ENCODE measurements around the gene WDR70. TPM values are rescaled to one million over a fixed set of nuclear protein-coding genes. Genes with fewer than 3 reads are reported as not detected.

Gene WDR70
- total and polyA plus RNA-seq, 4 donors: 11.0 to 57.8 (median 26.2) TPM

- Histone ChIP-seq H3K27me3 (ENCODE audit: control insufficient read depth in 3 of 3, insufficient read depth in 3 of 3, low read length in 2 of 3) (no peaks in the 10 kb centered on the region), H3K9me3 (ENCODE audit: control insufficient read depth in 4 of 4, insufficient read depth in 3 of 4, low read length in 3 of 4) (no peaks in the 10 kb centered on the region), H3K4me3 (no peak overlapping the region), H3K36me3 (ENCODE audit: control insufficient read depth in 4 of 4, insufficient read depth in 4 of 4, low read length in 4 of 4) (peaks cover 0 to 6% (median 0%) of the 10 kb centered on the region in 4 donors), H3K9ac (ENCODE audit: insufficient read depth in 1 of 2, low read length in 2 of 2) (no peak overlapping the region), H3K4me1 (ENCODE audit: control insufficient read depth in 5 of 5, insufficient read depth in 5 of 5, low read length in 5 of 5) (no peaks in the 10 kb centered on the region), H3K27ac (ENCODE audit: low read depth in 1 of 2, low read length in 1 of 2) (no peak overlapping the region)
- TF ChIP-seq, protein P1, sequence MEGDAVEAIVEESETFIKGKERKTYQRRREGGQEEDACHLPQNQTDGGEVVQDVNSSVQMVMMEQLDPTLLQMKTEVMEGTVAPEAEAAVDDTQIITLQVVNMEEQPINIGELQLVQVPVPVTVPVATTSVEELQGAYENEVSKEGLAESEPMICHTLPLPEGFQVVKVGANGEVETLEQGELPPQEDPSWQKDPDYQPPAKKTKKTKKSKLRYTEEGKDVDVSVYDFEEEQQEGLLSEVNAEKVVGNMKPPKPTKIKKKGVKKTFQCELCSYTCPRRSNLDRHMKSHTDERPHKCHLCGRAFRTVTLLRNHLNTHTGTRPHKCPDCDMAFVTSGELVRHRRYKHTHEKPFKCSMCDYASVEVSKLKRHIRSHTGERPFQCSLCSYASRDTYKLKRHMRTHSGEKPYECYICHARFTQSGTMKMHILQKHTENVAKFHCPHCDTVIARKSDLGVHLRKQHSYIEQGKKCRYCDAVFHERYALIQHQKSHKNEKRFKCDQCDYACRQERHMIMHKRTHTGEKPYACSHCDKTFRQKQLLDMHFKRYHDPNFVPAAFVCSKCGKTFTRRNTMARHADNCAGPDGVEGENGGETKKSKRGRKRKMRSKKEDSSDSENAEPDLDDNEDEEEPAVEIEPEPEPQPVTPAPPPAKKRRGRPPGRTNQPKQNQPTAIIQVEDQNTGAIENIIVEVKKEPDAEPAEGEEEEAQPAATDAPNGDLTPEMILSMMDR (IDR thresholded peaks at IDR 0.05; ENCODE audit: control extremely low read depth, extremely low read depth): no peak
- no peak for ATAC-seq (ENCODE audit: insufficient read depth, low FRiP score)
- 88 to 92% methylated on average over 3 of the region's 3 CpGs for WGBS, 2 donors
- DNase-seq: no peak
Observed at GRCh38 chr5:37751227-37751626, 372.1 kb downstream of the WDR70 start.

DNA sequence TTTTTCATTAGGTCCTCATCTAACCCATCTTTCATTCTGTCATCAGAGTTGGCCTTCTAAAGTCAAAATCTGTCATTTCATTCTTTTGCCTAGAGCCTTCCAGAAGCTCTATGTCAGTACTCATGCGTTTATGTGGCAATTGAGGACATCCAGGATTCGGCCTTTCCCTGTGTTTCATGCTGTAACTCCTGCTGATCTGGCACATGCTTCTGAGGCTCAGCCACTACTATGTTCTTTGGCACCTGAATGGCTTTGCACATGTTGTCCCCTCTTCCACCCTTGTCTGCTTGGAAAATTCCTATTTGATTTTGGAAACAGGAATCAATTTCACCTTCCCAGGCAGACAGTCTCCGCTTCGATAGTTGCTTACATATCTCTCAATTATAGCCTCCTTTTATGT, 375.9 kb downstream of the WDR70 start:
- Histone ChIP-seq H3K27me3 (ENCODE audit: control insufficient read depth in 3 of 3, insufficient read depth in 3 of 3, low read length in 2 of 3) (no peaks in the 10 kb centered on the region), H3K4me3 (no peak overlapping the region), H3K9ac (ENCODE audit: insufficient read depth in 1 of 2, low read length in 2 of 2) (no peak overlapping the region), H3K27ac (ENCODE audit: low read depth in 1 of 2, low read length in 1 of 2) (no peak overlapping the region), H3K4me1 (ENCODE audit: control insufficient read depth in 5 of 5, insufficient read depth in 5 of 5, low read length in 5 of 5) (no peaks in the 10 kb centered on the region), H3K36me3 (ENCODE audit: control insufficient read depth in 4 of 4, insufficient read depth in 4 of 4, low read length in 4 of 4) (peaks cover 0 to 6% (median 0%) of the 10 kb centered on the region in 4 donors), H3K9me3 (ENCODE audit: control insufficient read depth in 4 of 4, insufficient read depth in 3 of 4, low read length in 3 of 4) (peaks cover 0 to 5% (median 3%) of the 10 kb centered on the region in 4 donors)
- 96 to 99% methylated on average over 4 of the region's 4 CpGs for WGBS, 2 donors
- ATAC-seq (ENCODE audit: insufficient read depth, low FRiP score) (no peak), DNase-seq (no peak)
- TF ChIP-seq, protein P1 (IDR thresholded peaks at IDR 0.05; ENCODE audit: control extremely low read depth, extremely low read depth): no peak

GRCh38 chr5:37755581-37755980, 376.5 kb downstream of the WDR70 start:
- H3K9ac ChIP-seq (ENCODE audit: insufficient read depth in 1 of 2, low read length in 2 of 2): no peak overlapping the region
- no peaks in the 10 kb centered on the region for H3K4me1 ChIP-seq (ENCODE audit: control insufficient read depth in 5 of 5, insufficient read depth in 5 of 5, low read length in 5 of 5)
- no peak overlapping the region for H3K27ac ChIP-seq (ENCODE audit: low read depth in 1 of 2, low read length in 1 of 2)
- no peaks in the 10 kb centered on the region for H3K27me3 ChIP-seq (ENCODE audit: control insufficient read depth in 3 of 3, insufficient read depth in 3 of 3, low read length in 2 of 3)
- TF ChIP-seq, protein P1 (IDR thresholded peaks at IDR 0.05; ENCODE audit: control extremely low read depth, extremely low read depth): no peak
- ATAC-seq (ENCODE audit: insufficient read depth, low FRiP score): no peak
- H3K4me3 ChIP-seq: no peak overlapping the region
- H3K9me3 ChIP-seq (ENCODE audit: control insufficient read depth in 4 of 4, insufficient read depth in 3 of 4, low read length in 3 of 4): peaks cover 0 to 5% (median 3%) of the 10 kb centered on the region in 4 donors
- H3K36me3 ChIP-seq (ENCODE audit: control insufficient read depth in 4 of 4, insufficient read depth in 4 of 4, low read length in 4 of 4): peaks cover 0 to 6% (median 0%) of the 10 kb centered on the region in 4 donors
- 85 to 96% methylated on average over 4 of the region's 4 CpGs for WGBS, 2 donors
- DNase-seq: no peak

DNA sequence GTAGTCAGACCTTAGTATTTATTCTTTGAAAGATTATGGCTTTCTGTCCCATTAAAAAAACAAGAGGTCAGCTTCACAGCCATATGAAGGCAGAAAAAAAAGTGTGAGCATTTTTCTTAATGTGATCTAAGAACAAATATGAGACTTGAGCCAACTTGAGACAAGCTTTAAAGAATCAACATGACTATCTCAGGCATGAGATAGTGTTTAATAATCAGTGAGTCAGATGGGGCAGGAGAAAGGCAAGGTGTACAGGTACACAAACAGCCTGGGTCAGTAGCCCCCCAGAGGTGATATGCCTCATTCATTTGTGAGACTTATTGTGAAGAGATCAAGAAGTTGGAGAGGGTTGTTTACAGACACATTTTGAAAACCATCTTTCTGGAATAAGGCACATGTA, 377.1 kb downstream of the WDR70 start:
- Histone ChIP-seq H3K4me1 (ENCODE audit: control insufficient read depth in 5 of 5, insufficient read depth in 5 of 5, low read length in 5 of 5) (no peaks in the 10 kb centered on the region), H3K27me3 (ENCODE audit: control insufficient read depth in 3 of 3, insufficient read depth in 3 of 3, low read length in 2 of 3) (no peaks in the 10 kb centered on the region), H3K36me3 (ENCODE audit: control insufficient read depth in 4 of 4, insufficient read depth in 4 of 4, low read length in 4 of 4) (peaks cover 0 to 6% (median 0%) of the 10 kb centered on the region in 4 donors), H3K9me3 (ENCODE audit: control insufficient read depth in 4 of 4, insufficient read depth in 3 of 4, low read length in 3 of 4) (peaks cover 0 to 5% (median 3%) of the 10 kb centered on the region in 4 donors), H3K27ac (ENCODE audit: low read depth in 1 of 2, low read length in 1 of 2) (no peak overlapping the region), H3K9ac (ENCODE audit: insufficient read depth in 1 of 2, low read length in 2 of 2) (no peak overlapping the region), H3K4me3 (no peak overlapping the region)
- DNase-seq (no peak), ATAC-seq (ENCODE audit: insufficient read depth, low FRiP score) (no peak)
- TF ChIP-seq, protein P1 (IDR thresholded peaks at IDR 0.05; ENCODE audit: control extremely low read depth, extremely low read depth): no peak

Measured in lung (tissue), 12 donors.